Non-pigmented ciliary epithelial cell (primary cell): ENCODE data around the gene CSNK1D.
A peak's percentile ranks its signal among the peaks of the same experiment; 100 is the strongest.

ENCODE experiments used
- DNase-seq: peaks from one replicate; pipeline ENCODE4 v3.0.0-alpha.2; 2010; ENCODE audit warnings: low read depth

Gene CSNK1D

GRCh38 chr17:82238472-82239201 is 34.9 kb downstream of the CSNK1D start:
- DNase-seq = peak; percentile 79

- DNase-seq = no peak
These were observed 35.6 kb downstream of the CSNK1D start for GRCh38 chr17:82237746-82238471.

- no peak for DNase-seq
These were observed 36.3 kb downstream of the CSNK1D start for GRCh38 chr17:82237083-82237745.

DNA sequence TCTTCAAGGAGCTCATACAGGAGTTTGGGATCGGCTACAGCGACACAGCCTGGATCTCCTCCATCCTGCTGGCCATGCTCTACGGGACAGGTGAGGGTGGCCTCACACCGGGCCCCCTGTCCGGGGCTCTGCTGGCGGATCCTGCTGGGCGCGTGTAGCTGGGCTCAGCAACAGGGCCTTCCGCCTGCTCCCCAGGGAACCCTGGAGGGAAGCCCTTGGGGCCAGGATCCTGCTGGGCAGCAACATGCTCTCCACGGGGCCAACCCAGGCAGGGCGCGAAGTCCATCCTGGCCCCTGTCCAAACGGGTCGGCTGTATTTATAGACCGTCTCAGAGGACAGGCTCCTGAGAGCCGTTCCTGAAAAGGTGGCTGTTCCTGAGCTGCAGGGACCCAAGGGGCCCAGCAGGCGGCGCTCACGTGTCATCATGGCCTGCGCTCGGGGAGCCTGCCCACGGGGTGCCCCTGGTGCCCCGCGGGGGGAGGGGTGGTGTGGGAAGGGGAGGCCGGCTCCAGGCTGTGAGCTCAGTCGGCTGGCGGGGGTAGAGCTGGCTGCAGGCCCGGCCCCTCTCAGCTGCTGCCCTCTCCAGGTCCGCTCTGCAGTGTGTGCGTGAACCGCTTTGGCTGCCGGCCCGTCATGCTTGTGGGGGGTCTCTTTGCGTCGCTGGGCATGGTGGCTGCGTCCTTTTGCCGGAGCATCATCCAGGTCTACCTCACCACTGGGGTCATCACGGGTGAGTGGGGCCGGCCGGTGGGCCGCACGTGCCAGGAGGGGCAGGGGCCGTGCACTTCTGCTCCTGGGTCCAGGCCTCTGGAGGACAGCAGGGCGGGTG is 37.1 kb downstream of the CSNK1D start:
- DNase-seq = no peak

GRCh38 chr17:82235775-82236141 is 37.7 kb downstream of the CSNK1D start:
- no peak for DNase-seq

- no peak for DNase-seq
These were observed 38.3 kb downstream of the CSNK1D start for GRCh38 chr17:82235056-82235774.

GRCh38 chr17:82234211-82235055 is 39.1 kb downstream of the CSNK1D start:
- DNase-seq = no peak

- DNase-seq = no peak
These were observed 40.4 kb downstream of the CSNK1D start for GRCh38 chr17:82232876-82233785.

DNA sequence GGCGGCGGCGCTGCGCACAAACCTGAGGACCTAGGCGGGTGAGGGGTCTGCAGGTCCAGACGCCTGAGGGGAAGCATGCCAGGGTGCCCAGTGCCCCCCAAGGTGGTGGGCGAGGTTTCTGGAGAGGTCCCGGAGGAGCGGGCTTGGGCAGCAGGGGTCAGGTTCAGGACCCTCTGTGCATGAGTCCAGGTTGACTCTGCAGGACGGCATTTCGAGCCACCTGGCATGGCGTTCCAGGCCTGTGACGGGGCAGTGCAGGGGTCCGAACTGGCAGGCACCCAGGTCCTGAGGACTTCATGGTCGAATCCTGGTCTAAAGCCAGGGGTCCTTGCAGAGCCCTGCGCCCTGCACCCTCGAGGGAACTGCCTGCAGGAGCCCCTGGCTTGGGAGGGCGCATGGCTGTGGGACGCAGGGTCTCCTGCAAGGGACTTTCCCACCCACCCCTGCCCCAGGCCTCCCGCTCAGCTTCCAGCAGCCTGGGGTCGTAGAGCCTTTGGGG is 41.1 kb downstream of the CSNK1D start:
- no peak for DNase-seq

DNA sequence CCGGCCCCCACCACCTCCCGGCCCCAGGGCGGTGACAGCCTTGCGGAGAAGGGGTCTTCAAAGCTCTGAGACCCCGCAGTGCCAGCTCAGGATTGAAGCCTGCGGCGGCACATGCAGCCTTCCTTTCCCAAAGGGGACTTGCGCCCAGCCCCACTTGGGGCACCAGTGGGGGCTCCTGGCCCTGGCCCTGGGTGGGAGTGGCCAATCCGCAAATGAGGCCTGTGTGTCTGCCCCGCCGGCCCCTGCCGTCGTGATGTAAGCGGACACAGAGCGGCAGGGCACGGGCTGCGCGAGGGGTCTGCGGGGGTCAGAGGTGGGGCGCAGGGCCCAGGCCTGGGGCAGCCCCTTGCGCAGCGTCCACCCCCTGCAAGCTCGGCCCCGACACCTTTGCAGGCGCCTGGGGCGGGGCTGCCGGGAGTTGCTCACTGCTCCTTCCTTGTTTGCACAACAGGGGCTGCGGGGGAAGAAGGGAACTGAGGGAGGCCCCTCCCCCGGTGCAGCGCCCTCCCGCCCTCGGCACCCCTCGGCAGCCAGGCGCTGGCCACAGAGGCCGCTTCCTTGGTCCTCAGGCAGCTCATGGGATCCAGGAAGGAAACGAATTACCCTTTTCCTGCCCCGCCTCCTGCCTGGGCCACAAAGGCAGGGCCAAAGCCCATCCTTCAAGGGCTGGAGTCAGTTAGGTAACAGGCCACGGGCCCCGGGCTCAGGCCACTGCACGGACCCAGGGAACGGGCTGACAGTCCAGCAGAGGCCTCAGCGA is 41.8 kb downstream of the CSNK1D start:
- no peak for DNase-seq

DNA sequence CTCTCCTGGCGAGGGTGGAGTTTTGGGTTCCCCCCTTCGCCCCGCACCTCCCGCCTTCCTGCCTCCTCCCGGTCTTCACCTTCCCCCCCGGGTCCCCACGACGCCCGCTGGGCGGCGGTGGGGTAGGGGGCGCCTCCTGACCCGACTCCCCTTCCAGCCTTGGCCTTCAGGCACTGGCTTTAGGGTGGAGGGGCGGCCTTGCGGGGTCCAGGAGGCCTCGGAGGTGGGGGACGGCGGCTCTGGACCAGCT is 42.3 kb downstream of the CSNK1D start:
- no peak for DNase-seq

DNA sequence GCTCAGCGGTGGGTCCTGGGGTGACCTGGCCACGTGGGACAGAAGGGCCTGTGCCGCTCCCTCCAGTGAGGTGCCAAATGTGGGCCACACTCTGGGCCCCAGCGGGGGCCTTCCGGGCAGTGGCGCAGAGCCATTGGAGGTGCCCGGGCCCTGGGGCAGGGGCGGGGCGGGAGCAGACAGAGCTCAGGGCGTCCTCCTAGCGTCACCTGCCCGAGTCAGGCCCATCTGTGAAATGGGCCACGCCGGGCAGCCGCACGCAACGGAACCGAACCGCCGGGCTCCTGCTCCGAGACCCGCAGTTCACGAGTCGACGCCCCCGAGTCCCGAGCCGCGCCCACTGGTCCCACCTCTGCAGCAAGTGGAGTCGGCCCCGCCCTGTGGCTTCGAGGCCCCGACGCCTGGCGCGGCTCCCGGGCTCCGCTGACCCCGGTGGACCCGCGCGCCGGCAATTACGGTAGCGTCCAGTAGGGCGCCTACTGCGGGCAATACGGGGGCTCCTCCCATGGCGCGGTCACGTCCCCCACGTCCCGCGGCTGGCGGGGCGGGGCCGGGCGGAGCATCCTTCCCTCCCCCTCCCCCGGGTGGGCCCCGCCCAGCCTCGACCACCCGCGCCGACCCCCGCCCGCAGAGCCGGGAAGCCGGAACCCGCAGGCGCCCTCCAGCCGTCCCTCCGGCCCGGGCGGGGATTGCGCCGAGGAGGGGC is 42.7 kb downstream of the CSNK1D start:
- no peak for DNase-seq

DNA sequence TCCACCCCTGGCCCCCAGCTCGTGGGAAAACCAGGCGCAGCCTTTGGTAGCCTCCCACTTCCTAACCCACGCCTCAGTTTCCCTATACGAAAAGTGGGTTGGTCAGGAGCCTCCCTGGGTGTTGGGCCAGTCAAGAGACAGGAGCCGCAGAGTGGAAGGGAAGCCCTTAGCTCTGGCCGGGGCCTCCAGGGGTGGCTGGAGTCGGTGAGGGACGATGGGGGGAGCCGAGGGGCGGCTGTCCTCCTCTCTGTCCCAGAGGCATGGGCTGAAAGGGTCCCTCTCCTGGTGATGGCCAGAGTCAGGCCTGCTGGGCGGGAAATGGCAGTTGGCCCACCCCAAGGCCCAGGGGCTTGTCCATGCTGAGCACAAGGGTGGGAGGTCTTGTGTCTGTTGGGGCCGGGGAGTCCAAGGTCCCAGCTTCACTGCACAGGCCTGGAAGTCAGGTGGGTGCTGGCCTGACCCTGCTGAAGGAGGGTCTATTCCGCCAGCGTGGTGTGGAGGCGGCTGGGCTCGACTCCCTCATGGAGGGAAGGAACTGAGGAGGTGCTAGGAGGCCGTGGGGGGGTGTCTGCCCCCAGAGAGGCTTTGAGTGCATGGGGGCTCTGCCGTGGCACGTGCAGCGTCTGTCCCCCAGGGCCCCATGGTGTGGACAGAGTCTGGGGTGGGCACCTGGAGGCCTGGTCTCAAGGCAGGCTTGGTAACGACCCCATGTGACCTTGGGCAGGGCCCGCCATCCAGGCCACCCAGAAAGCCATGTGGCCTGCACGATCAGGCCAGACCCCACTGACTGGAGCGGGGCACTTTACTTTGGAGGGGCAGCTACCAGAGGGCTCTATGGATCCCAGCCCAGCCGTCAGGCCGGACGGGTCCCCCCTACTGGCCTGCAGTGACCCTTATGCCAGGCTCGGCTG is 43.5 kb downstream of the CSNK1D start:
- DNase-seq = no peak

DNA sequence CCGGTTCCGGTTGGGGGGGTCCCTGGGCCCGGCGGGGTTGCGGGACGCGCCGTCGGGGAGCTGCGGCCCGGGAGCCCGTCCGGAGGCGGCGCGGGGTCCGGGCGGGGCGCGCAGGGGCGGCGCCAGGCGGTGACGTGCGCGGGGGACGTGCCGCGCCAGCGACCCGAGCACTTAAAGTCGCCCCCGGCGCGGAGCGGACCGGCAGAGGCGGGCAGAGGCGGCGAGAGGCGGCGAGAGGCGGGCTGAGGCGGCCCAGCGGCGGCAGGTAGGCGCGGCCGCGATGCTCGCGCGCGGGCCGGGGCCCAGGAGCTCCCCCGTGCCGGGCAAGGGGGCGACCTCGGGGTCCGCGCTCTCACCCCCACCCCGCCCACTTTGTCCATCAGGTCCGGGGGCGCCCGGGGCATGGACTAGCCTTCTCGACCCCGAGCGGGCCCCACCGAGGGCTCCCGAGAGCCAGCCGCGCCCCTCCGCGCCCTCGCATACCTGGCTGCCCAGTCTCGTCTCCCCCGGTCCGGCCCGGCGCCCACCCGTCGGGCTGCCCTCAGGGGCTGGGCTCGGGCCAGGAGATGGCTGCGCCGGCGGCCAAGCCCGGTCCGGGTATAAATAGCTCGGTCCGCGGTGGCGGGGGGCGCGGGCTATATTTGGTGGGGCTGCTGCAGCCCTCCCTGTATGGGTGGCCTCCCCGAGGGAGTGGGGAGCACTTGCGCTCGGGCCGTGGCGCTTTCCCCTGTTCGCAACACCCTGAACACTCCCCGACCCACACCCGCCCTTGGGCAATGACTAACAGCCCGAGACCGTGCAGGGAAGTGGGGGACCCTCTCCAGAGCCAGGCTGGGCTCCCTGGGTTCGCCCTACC is 44.4 kb downstream of the CSNK1D start, which contains the start of gene SLC16A3:
SLC16A3 (plus strand) TSS at position 201 of the 856 bp plus-strand sequence. CDS start 6,967 bp downstream, outside the sequence.
- no peak for DNase-seq

- DNase-seq = no peak
These were observed 45.1 kb downstream of the CSNK1D start for GRCh38 chr17:82228278-82228841.
